HG02642 (cell line): ENCODE data around the gene VWA2.

Experiments
- ATAC-seq: cut with Tn5 transposase; IDR thresholded peaks from one replicate; pipeline ENCODE4 v1.9.1; 2021; ENCODE audit warnings: mild to moderate bottlenecking; ENCODE audit not compliant: unreplicated experiment, poor library complexity

The VWA2 gene

DNA sequence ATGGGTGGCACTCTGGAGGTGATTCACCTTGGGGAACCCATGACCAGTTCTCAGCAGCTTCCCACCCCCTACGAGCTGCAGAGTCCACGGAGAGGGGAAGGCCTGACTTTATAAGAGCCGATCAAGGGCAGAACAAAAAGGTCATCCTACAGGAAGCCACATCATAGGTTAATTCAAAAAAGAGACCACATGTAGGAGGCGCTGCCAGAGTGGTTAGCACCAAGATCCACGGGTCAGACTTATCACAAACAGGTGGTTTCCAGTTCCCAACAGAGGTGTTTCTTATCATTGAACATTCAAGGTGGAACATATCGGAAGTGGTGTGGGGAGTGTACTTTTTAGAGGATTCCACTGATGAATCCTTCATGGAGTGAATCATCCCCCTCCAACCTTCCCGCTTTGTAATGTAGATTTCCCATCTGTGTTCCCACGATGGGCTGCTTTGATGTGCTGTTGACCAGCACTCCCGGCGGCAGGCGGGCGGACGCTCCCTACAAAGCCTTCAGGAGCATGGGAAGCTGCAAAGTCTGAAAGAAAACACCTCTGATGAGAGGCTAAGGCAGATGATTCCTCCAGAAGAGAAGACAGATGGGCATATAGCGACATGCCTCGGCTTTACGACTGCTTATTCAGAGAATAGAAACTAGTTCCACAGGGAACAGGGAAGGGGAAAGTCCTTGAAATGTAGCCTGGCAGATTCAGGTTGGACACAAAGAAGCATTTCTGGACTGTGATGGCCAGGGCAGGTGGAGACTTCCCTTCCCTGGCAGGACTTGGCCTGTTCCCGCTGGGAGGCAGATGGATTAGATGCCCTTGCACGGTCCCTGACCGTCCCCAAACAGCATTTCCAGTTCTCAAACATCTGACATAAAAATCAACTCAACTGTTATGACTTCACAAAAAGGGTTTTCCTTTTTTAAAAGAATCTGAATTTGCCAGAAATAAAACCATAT lies 98.7 kb downstream of the VWA2 start:
- ATAC-seq = no peak

DNA sequence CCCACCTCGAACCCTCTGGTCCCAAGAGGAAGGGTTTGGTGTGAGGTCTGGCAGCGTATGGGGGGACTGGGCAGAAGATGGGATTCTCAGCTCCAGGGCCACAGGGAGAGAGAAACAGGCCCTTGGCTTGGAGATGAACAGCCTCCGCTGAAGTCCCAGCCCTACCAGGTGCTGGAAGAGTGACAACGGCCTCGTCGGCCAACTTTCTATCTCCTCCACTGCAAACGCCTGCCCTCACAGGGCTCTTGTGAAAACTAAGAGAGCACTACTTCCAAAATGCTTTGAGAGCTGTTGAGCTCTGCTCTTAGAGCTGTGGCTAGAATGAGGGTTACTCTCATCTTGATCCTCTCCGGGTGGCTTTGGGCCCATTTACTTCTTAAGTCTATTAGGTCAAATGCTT lies 101.8 kb downstream of the VWA2 start:
- no peak for ATAC-seq
